HepG2 (cell line): ENCODE results near the gene JCAD. TPM values are rescaled to one million over a fixed set of nuclear protein-coding genes. Genes with fewer than 3 reads are reported as not detected.

Experiments
- PLSCR1 ChIP-seq: sonication (generic); formaldehyde crosslinking; IDR thresholded peaks from 2 replicates; pipeline ENCODE4 v1.5.0; 2020; ENCODE audit warnings: missing genetic modification reagents, mild to moderate bottlenecking, borderline replicate concordance
- POLR2A ChIP-seq, 2 experiments: IDR thresholded peaks; 2 replicates each; pipeline ENCODE4 v1.6.1; 2011; ENCODE audit warnings: low read depth in 2 of 2, low read length in 2 of 2, mild to moderate bottlenecking in 1 of 2, moderate library complexity in 1 of 2; ENCODE audit not compliant: insufficient read depth in 1 of 2
- ZFYVE20 ChIP-seq: sonication (generic); formaldehyde crosslinking; IDR thresholded peaks from 2 replicates; pipeline ENCODE4 v1.8.0; 2023; ENCODE audit warnings: low read depth, mild to moderate bottlenecking, moderate library complexity, missing genetic modification reagents, borderline replicate concordance
- ZNF275 ChIP-seq: sonication (generic); formaldehyde crosslinking; IDR thresholded peaks from 2 replicates; pipeline ENCODE4 v1.8.0; 2022; ENCODE audit warnings: missing genetic modification reagents, mild to moderate bottlenecking, inconsistent platforms, borderline replicate concordance
- ZNF282 ChIP-seq: fragments of 450-650 bp; IDR thresholded peaks from 2 replicates; pipeline ENCODE4 v1.6.1; 2018; ENCODE audit not compliant: partially characterized antibody
- ZNF556 ChIP-seq: sonication (generic); formaldehyde crosslinking; IDR thresholded peaks from 2 replicates; pipeline ENCODE4 v1.4.0; 2020; ENCODE audit warnings: mild to moderate bottlenecking, missing genetic modification reagents, borderline replicate concordance
- ZNF557 ChIP-seq: sonication (generic); formaldehyde crosslinking; IDR thresholded peaks from 2 replicates; pipeline ENCODE4 v1.4.0; 2020; ENCODE audit warnings: missing genetic modification reagents
- ZNF646 ChIP-seq: sonication (generic); formaldehyde crosslinking; IDR thresholded peaks from 2 replicates; pipeline ENCODE4 v1.9.0; 2021; ENCODE audit warnings: mild to moderate bottlenecking, missing genetic modification reagents
- ZSCAN21 ChIP-seq: sonication (generic); formaldehyde crosslinking; IDR thresholded peaks from 2 replicates; pipeline ENCODE4 v1.8.0; 2022; ENCODE audit warnings: mild to moderate bottlenecking, missing genetic modification reagents, moderate library complexity, borderline replicate concordance
- polyA plus RNA-seq, 8 experiments: library from polyadenylated mRNA; depleted of rRNA in 3 of 8; stranded (reverse) in 7 of 8; unstranded in 1 of 8; fragments of >200 nt; fragmentation: Illumina TruSeq in 4 of 8; extraction: Trizol in 4 of 8; gene quantifications; 2 replicates each; pipeline versions ENCODE4 v1.2.1 to v1.2.3, GENCODE V29; 2011 to 2016; ENCODE audit warnings: low read depth in 4 of 8, missing spikeins in 1 of 8, mixed read lengths in 1 of 8; ENCODE audit not compliant: insufficient read depth in 1 of 8
- total RNA-seq, 5 experiments: library from RNA; depleted of rRNA; stranded (reverse); fragments of >200 nt; fragmentation: Illumina TruSeq; extraction: Trizol; gene quantifications; 2 replicates each; pipeline ENCODE4 v1.2.3, GENCODE V29; 2016; ENCODE audit warnings: low read depth in 1 of 5

JCAD gene
- total and polyA plus RNA-seq, 2 of the 13 experiments (the other 11 are each of a cell fraction or from before 2014, with no cell fraction given), result 0.04 to 0.08 TPM

DNA sequence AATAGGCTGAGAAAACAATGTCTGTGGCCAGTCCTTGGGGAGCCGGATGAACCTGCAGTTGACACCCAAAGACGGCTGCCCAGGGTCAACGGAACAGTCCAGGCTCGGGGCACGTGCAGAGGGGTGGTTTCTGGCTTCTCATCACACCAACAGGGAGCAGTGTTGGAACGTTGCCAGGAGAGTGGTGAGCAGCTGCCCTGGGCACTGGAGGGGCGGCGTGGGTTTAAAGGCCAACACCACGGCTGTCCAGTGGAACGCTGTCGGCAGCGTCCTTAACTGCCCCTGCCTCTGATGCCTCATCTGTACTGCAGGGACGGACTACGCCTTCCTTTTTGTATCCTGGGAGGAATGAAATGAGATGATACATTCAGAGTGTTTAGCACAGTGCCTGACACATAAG lies 19.8 kb downstream of the JCAD start (continued):
- TF ChIP-seq ZNF646 (CRISPR knock-in tag) (no peak), ZNF557 (CRISPR knock-in tag) (no peak), ZNF275 (CRISPR knock-in tag) (no peak), ZNF556 (no peak), ZFYVE20 (CRISPR knock-in tag) (no peak), PLSCR1 (CRISPR knock-in tag) (no peak), ZNF282 (no peak), POLR2A (IDR thresholded peaks at IDR 0.05; ENCODE audit: insufficient read depth in 1 of 2, low read depth in 2 of 2, low read length in 2 of 2) (no peak), ZSCAN21 (CRISPR knock-in tag) (no peak)
